Cortex of kidney (tissue), 1 donor: ENCODE measurements around the gene STAMBPL1.

Experiments
- DNase-seq: peaks from one replicate; lab custom pipeline; 2025; lab: John Stamatoyannopoulos, UW

Gene STAMBPL1

DNA sequence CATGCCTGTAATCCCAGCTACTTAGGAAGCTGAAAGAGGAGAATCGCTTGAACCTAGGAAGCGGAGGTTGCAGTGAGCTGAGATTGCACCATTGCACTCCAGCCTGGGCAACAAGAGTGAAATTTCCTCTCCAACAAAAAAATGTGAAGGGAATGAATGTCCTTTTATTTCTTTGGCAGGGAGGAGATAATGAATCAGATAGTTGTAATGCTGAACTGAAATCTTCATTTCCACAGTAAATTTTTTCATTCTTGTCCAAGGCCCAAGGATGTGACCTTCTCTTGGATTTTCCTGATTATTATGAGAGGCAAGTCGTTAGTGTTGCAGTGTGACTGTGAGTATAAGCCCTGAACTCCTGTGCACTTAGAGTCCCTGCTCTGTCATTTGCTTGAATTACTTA, 13.6 kb downstream of the STAMBPL1 start:
- no peak for DNase-seq

DNA sequence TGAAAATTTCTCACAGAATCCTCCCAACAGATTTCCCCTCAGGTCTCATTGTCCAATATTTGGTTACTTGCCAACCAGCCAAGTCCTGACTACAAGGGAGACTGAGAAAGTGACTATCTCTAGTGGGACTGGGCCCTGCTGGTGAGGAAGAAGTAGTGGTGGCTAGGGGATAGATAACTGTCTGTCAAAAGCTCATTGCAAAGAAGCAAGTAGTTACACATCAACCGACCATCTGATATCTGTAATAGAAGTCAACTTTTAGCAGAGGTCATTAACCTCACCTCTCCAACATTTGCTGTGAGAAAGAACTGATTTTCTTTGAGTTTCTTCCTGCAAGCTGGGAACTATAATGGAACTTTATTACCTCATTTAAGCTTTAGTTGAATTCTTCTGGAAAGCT, 15.2 kb downstream of the STAMBPL1 start:
- DNase-seq = no peak

DNA sequence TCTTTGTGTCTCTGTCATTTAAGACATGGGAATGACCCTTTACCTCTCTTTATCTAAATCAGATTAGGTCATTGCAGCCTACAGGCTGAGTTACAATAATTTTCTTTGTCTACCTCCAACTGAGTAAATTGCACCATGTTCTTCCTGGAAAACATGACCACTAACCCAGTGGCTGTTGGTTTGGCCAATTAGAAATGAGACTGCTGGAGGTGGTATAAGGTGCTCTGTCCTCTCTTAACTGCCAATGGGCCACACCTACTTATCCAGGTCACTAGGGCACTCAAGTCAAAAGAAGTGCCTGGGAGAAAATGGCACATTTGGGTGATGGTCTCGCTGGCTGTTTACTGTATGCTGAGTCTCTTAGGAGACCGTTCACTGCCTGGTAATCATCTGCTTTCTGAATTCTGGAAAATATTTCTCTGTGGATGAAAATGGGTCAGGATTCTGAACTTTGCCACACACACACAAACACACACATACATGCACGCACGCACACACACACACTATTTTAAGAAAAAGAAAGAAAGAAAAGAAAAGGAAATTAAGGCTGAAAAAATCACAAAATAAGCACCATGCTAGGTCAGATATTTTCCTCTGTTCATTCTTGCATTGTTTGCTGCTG, 16.4 kb downstream of the STAMBPL1 start:
- DNase-seq = no peak

DNA sequence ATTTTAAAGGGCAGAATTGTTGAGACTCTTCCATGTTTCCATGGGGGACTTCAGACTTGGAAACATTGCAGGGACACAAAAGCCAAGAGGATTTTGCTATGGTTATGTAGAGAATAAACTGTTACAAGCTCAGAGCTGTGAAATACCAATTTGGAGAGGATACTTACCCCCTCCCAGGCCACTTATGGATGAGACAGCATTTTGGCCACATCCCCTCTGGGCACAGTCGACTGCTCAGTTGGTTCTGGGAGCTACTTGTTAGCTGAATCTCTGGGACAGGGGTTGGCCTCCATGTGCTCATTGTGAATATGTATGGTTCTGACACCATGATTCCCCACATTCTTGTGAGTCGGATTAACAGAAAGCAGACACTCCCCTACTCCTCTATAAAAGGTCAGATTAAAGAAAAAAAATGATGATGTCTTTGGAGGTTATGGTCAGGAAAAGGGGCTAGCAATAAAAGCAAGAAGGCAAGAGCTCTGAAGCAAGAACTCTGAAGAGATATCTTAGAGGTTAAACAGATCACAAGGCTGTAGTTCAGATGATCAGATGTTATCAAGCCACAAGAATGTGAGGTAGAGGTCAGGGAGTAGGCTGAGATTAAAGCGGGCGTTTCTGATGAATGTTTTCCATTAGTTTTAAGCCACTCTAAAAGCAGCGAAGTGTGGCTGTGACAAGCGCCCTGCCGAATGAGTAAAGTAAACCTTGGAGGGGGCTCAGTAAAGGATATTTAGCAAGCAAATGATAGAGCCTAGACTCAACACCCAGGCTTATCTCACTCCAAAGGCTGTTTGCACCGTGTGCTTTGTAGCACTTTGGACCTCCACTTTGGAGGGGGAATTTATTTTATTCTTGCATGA, 17.2 kb downstream of the STAMBPL1 start:
- no peak for DNase-seq

DNA sequence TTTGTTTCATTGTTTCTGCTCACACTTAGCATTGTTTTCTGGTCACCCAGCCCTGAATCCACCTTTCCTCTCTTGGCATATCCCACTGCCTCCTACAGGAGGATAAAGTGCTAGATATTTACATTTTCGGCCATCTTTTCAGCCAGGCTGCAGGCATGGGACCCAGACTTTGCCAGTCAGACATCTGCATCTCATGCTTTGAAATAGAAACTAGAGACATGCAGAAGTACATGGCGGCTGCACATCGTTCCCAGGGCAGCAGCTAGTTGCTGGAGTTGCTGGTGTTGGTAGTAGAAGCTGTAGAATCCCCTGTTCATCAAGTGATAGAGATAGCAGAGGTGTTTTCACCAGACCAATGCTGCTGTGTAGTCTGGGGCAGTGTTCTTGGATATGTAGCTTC, 18.7 kb downstream of the STAMBPL1 start:
- no peak for DNase-seq

DNA sequence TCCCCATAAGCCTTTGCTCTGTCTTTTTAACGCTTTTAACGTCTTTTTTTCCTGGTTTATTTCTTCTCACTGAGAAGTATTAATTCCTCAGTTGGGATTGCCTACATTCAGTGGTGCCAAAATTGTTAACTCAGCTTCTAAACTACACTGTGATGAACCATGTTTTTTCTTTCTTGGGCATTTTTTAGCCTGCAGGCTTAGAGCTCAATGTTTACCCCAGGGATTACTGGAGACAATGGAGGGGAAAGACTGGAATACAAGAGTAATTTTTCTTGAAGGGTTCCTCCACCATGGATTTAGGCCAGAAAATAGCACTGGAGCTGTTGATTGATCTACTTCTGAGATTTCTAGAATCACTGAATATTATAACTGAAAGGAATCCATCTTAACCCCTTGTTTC, 19.8 kb downstream of the STAMBPL1 start:
- no peak for DNase-seq

DNA sequence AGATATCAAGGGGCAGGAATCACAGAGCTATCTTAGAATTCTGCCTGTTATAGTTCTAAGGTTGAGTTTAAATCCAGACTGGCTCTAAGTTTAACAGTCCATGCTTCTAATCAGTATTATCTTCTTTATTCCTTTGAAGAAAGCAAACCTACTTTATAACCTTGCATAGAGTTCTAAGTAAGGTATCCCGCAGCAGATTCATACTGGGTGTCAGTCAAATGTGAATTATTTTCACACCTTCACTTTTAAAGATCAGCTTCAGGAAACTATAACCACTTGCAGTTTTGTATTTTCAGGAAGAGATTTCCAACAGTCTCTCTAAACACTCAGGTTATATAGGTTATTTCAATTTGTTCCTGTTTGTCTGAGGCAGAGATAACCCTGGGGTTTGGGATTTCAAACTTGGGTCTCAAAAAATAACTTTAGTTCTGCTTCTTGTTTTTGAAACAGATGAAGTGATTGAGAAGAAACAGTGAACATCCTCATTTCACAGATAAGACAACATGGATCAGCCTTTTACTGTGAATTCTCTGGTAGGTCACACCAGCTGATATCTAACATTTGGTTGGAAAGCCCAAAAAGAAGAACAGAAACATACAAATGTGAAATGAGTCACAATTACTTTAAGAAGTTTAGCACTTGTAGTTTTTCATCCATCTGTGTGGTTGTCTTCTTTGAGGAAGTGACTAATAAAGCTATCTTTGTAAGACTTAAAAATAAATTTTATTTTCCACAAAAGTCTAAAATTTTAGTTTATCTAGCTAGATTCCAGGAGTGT, 21.4 kb downstream of the STAMBPL1 start:
- DNase-seq = no peak

DNA sequence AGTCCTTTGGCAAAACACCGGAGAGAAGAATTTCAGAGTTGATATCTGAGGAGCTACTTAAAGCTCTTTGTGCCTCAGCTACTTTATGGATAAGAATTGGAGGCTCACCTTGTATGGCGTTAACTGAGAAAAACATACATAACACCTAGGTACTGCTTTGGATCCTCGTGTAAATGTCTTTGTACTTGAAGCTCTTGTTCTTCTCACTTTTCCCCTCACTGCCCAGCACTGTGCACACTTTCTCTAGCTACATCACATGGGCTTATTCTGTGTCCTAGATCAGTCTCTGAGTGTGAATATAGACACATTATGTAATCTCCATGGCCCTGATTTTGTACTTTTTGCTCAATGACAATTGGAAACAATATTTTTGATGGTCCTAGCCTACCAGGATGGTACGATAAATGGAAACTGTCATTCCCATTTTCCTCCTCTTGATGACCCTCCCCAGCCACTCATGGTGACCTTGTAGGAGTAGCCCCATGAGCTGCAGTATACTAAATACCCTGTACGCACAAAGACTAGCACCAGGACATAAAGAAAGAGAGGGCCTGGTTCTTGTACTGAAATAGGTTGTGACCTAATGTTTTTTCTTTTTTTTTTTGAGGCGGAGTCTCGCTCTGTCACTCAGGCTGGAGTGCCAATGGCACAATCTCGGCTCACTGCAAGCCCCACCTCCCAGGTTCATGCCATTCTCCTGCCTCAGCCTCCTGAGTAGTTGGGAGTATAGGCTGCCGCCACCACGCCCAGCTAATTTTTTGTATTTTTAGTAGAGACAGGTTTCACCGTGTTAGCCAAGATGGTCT, 22.1 kb downstream of the STAMBPL1 start:
- DNase-seq = no peak

DNA sequence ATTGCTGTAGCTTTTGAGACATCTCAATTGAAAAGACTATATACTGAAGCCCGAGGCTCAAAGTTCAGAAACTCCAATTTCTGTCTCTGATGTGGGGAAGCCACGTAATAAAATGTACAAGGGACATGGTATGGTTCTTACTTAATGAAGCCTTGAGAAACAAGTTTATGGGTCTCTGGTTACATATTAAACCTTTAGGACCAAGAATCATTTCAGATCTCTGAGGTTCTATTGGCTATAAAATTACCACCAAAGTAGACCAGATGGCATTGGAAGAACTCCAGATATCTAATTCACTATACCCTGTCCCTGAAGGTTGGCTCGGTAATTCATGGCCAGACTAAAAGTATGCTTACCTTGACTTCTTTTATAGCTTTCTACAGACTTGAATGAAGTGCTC, 23.7 kb downstream of the STAMBPL1 start:
- no peak for DNase-seq

DNA sequence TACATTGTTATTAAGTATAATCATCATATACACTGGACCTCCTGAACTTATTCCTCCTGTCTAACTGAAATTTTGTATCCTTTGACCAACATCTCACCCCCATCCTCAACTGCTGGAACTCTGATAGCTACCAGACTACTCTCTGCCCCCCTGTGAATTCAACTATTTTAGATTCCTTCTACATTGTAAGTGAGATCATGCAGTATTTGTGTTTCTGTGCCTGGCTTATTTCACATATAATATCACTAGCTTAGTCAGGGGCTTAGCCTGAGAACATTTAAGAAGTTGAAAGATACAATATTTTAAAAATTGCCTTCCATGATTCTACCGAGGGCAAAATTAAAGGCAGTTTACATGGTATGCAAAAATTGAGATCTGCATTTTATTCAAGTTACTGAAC, 26.9 kb downstream of the STAMBPL1 start:
- DNase-seq = no peak

DNA sequence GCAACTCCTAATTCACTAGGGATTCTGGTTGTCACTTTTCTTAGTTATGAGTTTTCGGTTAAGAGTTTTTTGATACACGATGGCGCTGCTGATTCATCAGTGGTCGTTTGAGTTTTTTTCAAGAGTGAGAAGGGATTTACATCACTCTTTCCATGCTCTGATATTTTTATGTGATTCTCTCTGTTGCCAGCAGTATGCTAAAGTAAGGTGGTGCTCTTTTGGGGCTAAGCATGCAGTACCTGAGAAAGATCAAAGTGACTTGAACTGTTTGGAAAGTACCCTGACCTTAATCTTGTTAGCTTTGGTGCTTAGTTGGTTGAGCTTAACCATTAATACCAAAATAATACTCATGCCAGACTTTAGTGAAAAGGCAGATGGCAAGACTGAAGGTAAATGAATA, 28.1 kb downstream of the STAMBPL1 start:
- no peak for DNase-seq

DNA sequence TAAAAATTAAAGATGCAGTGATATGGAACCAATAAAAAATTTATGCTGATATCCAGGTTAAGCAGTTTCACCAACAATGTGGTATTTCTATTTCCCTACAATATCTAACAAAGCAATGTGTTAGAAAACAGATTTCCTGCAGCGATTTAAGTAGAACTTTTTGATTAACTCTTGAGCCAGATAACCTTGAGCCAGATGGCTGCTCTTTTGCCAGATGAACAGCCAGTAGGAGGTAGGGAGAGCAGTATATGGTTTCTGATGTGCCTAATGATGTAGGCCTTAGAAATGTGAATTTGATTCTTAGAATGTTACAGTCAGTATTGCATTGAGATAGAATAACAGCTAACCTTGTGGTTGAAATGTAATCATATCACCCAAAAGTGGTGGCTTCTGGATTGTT, 31.1 kb downstream of the STAMBPL1 start:
- no peak for DNase-seq

DNA sequence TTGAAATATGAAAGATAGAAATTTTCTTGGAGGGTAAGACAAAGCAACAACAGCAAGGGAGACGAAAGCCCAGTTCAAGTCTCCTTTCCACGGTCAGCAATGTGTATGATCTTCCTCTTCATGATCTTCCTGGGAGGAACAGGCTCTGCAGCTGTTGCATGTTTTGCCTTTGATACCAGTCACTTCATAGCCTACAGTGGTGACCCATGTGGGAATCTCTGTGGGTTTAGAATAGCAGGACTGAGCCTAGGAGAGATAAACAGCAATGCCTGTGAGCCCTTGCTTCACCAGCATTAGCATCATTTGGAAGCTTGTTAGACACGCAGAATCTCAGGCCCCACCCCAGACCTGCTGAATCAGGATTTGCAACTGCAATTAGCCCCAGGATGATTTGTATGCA, 31.8 kb downstream of the STAMBPL1 start:
- no peak for DNase-seq

DNA sequence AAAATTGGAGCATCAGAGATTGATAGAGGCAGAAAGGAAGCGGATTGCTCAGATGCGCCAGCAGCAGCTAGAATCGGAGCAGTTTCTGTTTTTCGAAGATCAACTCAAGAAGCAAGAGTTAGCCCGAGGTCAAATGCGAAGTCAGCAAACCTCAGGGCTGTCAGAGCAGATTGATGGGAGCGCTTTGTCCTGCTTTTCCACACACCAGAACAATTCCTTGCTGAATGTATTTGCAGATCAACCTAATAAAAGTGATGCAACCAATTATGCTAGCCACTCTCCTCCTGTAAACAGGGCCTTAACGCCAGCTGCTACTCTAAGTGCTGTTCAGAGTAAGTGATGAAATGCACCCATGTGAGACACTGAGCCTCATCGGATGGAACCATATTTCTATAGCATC, 33.1 kb downstream of the STAMBPL1 start:
- no peak for DNase-seq

DNA sequence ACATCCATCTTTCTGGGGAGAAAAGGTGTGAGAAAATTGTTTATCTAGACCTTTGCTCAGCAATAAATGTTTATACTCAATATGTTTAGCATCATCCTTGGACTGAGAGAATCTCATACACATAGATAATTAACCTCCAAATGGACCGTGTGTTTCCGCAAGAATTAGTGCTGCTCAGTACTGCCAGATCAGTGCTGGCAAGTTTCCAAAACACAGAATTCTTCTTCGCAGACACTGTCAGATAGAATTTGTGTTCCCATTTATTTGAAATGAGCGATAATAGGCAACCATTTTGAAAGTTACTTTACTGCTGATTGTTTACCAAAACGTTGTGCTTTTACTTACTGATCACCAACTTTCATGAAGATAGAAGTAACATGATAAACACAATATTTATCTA, 33.7 kb downstream of the STAMBPL1 start:
- DNase-seq = no peak

DNA sequence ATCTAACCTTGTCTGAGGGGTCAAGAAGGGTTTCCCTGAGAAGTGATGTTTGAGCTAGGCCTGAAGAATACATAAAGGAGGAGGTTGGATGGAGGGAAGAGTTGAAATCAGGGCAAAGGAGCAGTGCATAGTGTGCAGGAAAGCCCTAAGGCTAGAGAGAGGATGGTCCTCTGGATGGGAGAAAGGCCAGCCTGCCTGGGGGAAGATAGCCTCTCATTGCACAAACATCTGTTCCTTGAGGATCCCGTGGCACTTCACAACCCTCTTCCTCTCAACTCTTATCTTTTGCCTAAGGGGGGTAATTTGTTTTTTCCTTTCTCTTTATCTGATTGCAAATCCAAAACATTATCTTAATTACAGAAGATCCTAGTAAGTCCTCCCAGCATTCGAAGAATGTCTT, 35.7 kb downstream of the STAMBPL1 start:
- DNase-seq = no peak

DNA sequence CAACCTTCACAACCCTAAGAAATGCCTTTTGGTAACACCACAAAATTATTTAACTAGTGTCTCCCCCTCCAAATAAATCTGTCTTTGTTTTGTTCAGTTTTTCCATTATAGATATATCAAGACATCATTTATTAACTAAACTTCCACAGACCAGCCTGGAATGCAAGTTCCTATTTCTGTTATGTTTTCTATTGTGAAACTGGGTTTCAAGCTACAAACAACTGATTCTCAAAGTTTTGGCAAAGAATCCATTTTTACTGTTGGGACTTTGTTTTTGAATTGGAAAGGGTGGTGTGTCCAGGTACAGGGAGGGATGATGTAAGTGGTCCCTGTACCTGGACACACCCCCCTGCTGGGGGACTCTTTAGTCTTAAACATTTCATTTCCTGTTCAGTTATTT, 36.2 kb downstream of the STAMBPL1 start:
- no peak for DNase-seq

DNA sequence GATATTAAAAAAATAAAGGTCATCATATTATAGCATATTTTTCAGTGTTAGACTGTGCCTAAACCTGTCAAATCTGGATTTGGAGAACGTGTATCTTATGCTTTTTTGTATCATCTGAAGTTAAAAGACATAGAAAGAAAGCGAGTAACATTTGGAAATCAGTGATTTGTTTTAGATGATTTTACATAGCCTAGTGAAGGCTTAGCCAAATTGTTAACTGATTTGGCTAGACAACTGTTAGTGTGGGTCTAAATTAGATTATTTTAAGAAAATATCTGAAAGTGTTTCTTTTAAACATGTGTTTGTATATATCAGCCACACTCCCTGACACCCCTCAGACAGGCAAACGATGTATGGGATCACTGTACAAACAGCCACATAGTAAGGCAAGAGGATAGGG, 36.9 kb downstream of the STAMBPL1 start:
- DNase-seq = no peak

DNA sequence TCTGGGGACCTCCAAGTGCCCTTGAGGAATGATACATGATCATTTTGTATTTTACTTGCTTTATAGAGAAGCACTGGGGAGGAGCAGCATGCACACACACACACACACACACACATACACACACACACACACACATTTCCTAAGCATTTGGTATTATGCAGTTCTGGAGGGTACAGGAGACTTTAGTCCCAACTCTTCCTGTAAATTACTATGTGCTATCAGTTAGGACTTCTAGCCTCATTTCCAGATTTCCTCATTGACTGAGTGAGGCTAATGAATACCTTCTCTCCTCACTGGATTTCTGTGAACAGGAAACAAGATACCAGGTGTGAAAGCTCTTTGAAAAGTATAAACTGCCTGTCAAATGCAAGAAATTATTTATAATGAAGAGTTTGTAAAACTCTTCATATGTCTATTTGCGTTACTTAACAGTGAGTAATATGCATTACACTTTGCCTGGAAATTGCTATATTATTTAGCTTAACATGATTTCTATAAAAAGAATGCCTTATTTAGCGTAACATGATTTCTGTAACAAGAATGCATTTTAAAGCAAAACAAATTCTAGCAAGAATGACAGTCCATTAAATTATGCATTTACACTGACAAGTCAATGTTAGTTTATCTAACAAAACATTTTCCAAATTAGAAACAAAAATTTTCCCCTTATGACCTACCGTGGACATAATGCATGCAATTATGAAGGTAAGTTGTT, 38.3 kb downstream of the STAMBPL1 start:
- no peak for DNase-seq

DNA sequence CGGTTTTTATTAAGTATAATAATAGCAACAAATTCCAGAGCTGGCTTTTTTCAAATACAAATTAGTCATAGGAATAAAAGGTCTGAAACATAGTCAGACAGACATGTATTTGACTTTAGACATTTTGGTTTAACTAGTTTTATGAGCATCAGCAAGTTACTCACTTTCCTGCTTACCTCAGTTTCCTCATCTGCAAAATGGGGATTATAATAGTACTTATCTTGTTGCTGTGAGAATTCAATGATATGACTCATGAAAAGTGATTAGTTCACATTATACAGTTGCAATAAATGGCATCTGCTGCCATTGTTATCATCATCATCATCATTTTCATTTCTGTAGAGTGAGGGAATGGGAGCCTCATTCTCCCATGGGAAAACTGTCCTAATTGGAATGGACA, 39.0 kb downstream of the STAMBPL1 start:
- DNase-seq = no peak

DNA sequence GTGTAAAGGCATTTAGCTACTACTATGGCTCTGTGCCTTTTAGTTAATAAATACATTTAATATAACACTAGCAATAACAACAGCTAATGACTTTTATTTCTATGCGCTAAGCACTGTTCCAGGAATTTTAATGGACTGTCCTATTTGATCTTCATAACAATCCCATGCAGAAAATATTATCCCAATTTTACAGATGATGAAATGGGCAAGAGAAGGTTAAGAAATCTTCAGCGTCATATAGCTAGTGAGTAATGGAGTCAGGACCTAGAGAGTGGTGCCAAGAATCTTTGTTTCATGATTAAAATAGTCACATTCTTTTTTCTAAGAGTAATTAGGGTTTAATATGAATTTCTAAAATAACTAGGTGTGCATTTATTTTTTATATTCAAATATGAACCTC, 40.2 kb downstream of the STAMBPL1 start:
- DNase-seq = no peak
